ENCODE data around the gene SCAMP4. TPM values are rescaled to one million over a fixed set of nuclear protein-coding genes. Genes with fewer than 3 reads are reported as not detected.

SCAMP4 gene
- total and polyA plus RNA-seq, 9 of the 15 experiments (the other 6 are each of a cell fraction or from before 2014, with no cell fraction given): 0.81 to 45.9 (median 12.8) TPM

- no peak; the same call in 1 of the 2 replicates for TF ChIP-seq ZBTB40 (IDR thresholded peaks at IDR 0.05)
- no peak for TF ChIP-seq ZBTB40 (CRISPR knock-in tag; IDR thresholded peaks at IDR 0.05)
- TF ChIP-seq CSDE1 (IDR thresholded peaks at IDR 0.05): no peak
- TF ChIP-seq FOXA3 (CRISPR knock-in tag; conservative IDR thresholded peaks at IDR 0.05 in 1 of 2, IDR thresholded peaks at IDR 0.05 in 1 of 2): no peak
- TF ChIP-seq TCF7 (IDR thresholded peaks at IDR 0.05; ENCODE audit: borderline replicate concordance): no peak
- 0 out of 2 replicates have a peak, but pooled peaks have one; percentile 56 for TF ChIP-seq OTX1 (CRISPR knock-in tag; IDR thresholded peaks at IDR 0.05)
- TF ChIP-seq ZNF583 (CRISPR knock-in tag; IDR thresholded peaks at IDR 0.05): no peak
- peak; percentile 86 for TF ChIP-seq PCBP1 (IDR thresholded peaks at IDR 0.05; ENCODE audit: low read depth, low read length, poor library complexity, severe bottlenecking)
- TF ChIP-seq DEAF1 (CRISPR knock-in tag; IDR thresholded peaks at IDR 0.05): 0 out of 2 replicates have a peak, but pooled peaks have one; percentile 16
- TF ChIP-seq TCFL5 (CRISPR knock-in tag; conservative IDR thresholded peaks at IDR 0.05): no peak
- no peak for TF ChIP-seq NFIX (CRISPR knock-in tag; IDR thresholded peaks at IDR 0.05; ENCODE audit: low read depth)
- no peak for TF ChIP-seq ZNF584 (CRISPR knock-in tag; IDR thresholded peaks at IDR 0.05; ENCODE audit: low read depth)
- no peak for TF ChIP-seq ZNF75A (CRISPR knock-in tag; IDR thresholded peaks at IDR 0.05)
- TF ChIP-seq HOXB6 (CRISPR knock-in tag; IDR thresholded peaks at IDR 0.05; ENCODE audit: borderline replicate concordance): no peak
- no peak for TF ChIP-seq RAD21 (CRISPR knock-in tag; conservative IDR thresholded peaks at IDR 0.05 in 1 of 2, IDR thresholded peaks at IDR 0.05 in 1 of 2)
- no peak for TF ChIP-seq RBM39 (optimal IDR thresholded peaks at IDR 0.05; ENCODE audit: low read depth, low read length)
- no peak for TF ChIP-seq ZNF507 (tag; conservative IDR thresholded peaks at IDR 0.05)
Observed at GRCh38 chr19:1863638-1864479, 41.3 kb upstream of the SCAMP4 start (continued).

Measured in K562 (cell line).